Adrenal gland (tissue), 5 donors: ENCODE measurements around the gene LTB.

Experiments
- CTCF ChIP-seq, 6 experiments: fragments of 450-650 bp in 4 of 6; fragments of 200-600 bp in 2 of 6; sonication (generic) in 1 of 6; IDR thresholded peaks; 1 replicate in 5 of 6; 2 replicates in 1 of 6; pipeline versions ENCODE4 v1.5.1 to v1.8.0; 2016 to 2021; ENCODE audit warnings: antibody characterized with exemption in 6 of 6, mild to moderate bottlenecking in 2 of 6, moderate library complexity in 1 of 6
- POLR2A ChIP-seq, 2 donors: fragments of 450-650 bp; IDR thresholded peaks; one replicate each; pipeline ENCODE4 v1.6.1; 2017; ENCODE audit warnings: antibody characterized with exemption in 2 of 2, mild to moderate bottlenecking in 2 of 2, moderate library complexity in 1 of 2
- donor health status: DM: no; HTN: no; CAD: no.

GRCh38 chr6:31582230-31582643, at the start of gene LTB:
- TF ChIP-seq POLR2A (IDR thresholded peaks at IDR 0.05) (no peak), CTCF (IDR thresholded peaks at IDR 0.05) (no peak)
